ENCODE results near the gene EPAS1. TPM values are rescaled to one million over a fixed set of nuclear protein-coding genes. Genes with fewer than 3 reads are reported as not detected.

EPAS1 gene
- total and polyA plus RNA-seq, 2 of the 8 experiments (the other 6 are each of a cell fraction or from before 2014, with no cell fraction given), result 2.0 to 4.9 TPM

DNA sequence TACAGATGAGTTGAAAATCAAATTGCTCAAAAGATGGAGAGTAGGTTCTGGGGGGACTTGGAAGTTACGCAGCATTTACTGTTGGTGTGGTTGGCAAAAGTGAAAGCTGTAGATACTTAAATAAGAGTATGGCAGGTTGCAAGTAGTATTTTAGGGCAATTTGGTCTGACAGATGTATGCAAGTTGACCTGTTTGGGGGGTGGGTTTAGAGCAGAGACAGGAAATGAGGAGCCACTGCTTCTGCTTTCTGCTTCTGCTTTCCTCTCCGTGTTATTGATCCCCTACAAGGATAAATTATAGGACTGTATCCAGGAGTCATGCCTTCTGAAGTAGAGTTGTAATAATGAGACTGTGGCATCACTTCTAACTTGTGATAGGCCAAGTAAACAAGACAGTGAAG is 71.2 kb downstream of the EPAS1 start (continued):
- TF ChIP-seq, protein P1, sequence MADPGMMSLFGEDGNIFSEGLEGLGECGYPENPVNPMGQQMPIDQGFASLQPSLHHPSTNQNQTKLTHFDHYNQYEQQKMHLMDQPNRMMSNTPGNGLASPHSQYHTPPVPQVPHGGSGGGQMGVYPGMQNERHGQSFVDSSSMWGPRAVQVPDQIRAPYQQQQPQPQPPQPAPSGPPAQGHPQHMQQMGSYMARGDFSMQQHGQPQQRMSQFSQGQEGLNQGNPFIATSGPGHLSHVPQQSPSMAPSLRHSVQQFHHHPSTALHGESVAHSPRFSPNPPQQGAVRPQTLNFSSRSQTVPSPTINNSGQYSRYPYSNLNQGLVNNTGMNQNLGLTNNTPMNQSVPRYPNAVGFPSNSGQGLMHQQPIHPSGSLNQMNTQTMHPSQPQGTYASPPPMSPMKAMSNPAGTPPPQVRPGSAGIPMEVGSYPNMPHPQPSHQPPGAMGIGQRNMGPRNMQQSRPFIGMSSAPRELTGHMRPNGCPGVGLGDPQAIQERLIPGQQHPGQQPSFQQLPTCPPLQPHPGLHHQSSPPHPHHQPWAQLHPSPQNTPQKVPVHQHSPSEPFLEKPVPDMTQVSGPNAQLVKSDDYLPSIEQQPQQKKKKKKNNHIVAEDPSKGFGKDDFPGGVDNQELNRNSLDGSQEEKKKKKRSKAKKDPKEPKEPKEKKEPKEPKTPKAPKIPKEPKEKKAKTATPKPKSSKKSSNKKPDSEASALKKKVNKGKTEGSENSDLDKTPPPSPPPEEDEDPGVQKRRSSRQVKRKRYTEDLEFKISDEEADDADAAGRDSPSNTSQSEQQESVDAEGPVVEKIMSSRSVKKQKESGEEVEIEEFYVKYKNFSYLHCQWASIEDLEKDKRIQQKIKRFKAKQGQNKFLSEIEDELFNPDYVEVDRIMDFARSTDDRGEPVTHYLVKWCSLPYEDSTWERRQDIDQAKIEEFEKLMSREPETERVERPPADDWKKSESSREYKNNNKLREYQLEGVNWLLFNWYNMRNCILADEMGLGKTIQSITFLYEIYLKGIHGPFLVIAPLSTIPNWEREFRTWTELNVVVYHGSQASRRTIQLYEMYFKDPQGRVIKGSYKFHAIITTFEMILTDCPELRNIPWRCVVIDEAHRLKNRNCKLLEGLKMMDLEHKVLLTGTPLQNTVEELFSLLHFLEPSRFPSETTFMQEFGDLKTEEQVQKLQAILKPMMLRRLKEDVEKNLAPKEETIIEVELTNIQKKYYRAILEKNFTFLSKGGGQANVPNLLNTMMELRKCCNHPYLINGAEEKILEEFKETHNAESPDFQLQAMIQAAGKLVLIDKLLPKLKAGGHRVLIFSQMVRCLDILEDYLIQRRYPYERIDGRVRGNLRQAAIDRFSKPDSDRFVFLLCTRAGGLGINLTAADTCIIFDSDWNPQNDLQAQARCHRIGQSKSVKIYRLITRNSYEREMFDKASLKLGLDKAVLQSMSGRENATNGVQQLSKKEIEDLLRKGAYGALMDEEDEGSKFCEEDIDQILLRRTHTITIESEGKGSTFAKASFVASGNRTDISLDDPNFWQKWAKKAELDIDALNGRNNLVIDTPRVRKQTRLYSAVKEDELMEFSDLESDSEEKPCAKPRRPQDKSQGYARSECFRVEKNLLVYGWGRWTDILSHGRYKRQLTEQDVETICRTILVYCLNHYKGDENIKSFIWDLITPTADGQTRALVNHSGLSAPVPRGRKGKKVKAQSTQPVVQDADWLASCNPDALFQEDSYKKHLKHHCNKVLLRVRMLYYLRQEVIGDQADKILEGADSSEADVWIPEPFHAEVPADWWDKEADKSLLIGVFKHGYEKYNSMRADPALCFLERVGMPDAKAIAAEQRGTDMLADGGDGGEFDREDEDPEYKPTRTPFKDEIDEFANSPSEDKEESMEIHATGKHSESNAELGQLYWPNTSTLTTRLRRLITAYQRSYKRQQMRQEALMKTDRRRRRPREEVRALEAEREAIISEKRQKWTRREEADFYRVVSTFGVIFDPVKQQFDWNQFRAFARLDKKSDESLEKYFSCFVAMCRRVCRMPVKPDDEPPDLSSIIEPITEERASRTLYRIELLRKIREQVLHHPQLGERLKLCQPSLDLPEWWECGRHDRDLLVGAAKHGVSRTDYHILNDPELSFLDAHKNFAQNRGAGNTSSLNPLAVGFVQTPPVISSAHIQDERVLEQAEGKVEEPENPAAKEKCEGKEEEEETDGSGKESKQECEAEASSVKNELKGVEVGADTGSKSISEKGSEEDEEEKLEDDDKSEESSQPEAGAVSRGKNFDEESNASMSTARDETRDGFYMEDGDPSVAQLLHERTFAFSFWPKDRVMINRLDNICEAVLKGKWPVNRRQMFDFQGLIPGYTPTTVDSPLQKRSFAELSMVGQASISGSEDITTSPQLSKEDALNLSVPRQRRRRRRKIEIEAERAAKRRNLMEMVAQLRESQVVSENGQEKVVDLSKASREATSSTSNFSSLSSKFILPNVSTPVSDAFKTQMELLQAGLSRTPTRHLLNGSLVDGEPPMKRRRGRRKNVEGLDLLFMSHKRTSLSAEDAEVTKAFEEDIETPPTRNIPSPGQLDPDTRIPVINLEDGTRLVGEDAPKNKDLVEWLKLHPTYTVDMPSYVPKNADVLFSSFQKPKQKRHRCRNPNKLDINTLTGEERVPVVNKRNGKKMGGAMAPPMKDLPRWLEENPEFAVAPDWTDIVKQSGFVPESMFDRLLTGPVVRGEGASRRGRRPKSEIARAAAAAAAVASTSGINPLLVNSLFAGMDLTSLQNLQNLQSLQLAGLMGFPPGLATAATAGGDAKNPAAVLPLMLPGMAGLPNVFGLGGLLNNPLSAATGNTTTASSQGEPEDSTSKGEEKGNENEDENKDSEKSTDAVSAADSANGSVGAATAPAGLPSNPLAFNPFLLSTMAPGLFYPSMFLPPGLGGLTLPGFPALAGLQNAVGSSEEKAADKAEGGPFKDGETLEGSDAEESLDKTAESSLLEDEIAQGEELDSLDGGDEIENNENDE (IDR thresholded peaks at IDR 0.05; ENCODE audit: insufficient replicate concordance, low read length), result no peak
- no peak for TF ChIP-seq CHD2 (IDR thresholded peaks at IDR 0.05; ENCODE audit: low read length)
- TF ChIP-seq, protein P2, sequence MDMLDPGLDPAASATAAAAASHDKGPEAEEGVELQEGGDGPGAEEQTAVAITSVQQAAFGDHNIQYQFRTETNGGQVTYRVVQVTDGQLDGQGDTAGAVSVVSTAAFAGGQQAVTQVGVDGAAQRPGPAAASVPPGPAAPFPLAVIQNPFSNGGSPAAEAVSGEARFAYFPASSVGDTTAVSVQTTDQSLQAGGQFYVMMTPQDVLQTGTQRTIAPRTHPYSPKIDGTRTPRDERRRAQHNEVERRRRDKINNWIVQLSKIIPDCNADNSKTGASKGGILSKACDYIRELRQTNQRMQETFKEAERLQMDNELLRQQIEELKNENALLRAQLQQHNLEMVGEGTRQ (IDR thresholded peaks at IDR 0.05; ENCODE audit: low read length), result no peak
- TF ChIP-seq, protein P3, sequence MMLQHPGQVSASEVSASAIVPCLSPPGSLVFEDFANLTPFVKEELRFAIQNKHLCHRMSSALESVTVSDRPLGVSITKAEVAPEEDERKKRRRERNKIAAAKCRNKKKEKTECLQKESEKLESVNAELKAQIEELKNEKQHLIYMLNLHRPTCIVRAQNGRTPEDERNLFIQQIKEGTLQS (IDR thresholded peaks at IDR 0.05; ENCODE audit: insufficient read depth, low read depth, low read length), result no peak
